GM12801 (cell line): ENCODE data around the gene FSD2.

Experiments
- TF ChIP-seq, protein P1 (sequence below): IDR thresholded peaks from one replicate; pipeline ENCODE4 v1.5.1; 2011; ENCODE audit warnings: control low read depth; ENCODE audit not compliant: insufficient read length; ENCODE audit errors: extremely low read depth

FSD2 gene

DNA sequence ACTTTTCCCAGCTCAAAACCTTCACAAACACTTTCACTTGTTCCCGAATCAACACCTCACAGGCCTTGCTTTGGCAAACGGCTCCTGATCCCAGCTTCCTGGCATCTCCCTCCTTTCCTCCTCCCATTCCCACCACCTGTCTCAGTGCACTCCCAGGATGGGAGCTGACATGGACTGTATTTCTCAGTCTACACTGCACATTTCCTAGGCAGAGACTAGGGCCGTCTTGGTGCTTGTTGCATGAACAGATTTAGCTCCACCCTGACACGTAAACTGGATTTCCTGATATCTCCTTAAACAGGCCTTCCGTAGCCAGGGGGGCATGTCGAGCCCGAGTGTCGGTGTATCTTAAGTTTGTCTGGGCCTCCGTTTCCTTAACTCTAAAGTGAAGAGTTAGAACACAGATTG, 2.8 kb upstream of the FSD2 start:
- TF ChIP-seq, protein P1, sequence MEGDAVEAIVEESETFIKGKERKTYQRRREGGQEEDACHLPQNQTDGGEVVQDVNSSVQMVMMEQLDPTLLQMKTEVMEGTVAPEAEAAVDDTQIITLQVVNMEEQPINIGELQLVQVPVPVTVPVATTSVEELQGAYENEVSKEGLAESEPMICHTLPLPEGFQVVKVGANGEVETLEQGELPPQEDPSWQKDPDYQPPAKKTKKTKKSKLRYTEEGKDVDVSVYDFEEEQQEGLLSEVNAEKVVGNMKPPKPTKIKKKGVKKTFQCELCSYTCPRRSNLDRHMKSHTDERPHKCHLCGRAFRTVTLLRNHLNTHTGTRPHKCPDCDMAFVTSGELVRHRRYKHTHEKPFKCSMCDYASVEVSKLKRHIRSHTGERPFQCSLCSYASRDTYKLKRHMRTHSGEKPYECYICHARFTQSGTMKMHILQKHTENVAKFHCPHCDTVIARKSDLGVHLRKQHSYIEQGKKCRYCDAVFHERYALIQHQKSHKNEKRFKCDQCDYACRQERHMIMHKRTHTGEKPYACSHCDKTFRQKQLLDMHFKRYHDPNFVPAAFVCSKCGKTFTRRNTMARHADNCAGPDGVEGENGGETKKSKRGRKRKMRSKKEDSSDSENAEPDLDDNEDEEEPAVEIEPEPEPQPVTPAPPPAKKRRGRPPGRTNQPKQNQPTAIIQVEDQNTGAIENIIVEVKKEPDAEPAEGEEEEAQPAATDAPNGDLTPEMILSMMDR, result no peak

DNA sequence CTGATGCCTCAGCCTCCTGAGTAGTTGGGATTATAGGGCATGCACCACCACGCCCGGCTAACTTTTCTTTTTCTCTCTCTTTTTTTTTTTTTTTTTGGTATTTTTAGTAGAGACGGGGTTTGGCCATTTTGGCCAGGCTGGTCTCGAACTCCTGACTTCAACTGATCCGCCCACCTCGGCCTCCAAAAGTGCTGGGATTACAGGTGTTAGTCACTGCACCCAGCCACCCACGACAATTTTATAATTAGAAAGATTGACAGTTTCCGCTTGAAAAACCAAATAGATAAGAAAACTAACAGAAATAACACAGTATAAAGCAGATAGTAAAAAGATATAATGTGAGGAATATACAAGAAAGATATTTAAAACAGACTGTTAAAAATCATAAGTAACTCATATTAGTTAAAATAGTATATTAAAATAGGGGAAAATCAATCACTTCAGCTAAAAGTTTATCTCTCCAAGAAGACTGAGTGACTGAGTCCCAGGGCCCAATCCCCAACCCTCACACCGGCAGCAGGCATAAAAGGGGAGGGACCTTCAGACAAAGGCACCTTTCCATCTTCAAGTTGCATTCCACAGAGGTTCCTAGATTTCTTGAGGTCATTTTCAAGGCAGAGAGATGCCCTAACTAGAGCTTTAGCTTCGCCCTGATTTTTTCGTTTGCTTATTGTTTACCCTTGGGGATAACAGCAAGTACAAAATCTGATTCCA, 2.2 kb upstream of the FSD2 start:
- TF ChIP-seq, protein P1, result no peak

DNA sequence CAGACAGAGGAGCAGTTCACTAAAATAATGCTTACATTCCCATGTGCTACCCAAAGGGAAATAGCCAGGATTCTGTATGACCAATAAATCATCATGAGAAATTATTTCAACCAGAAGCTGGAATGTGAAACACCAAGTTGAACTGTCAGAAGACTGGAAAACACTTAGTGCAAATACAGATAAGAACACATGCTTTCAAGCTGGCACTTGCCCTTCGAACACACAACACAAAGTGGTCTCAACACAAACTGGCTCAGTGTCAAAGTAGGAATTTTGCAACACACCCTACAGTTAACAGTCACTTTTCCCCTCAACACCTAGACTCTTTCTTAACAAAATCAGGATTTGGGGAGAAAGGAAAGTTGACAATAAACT, 1.3 kb downstream of the FSD2 start:
- TF ChIP-seq, protein P1, result no peak

DNA sequence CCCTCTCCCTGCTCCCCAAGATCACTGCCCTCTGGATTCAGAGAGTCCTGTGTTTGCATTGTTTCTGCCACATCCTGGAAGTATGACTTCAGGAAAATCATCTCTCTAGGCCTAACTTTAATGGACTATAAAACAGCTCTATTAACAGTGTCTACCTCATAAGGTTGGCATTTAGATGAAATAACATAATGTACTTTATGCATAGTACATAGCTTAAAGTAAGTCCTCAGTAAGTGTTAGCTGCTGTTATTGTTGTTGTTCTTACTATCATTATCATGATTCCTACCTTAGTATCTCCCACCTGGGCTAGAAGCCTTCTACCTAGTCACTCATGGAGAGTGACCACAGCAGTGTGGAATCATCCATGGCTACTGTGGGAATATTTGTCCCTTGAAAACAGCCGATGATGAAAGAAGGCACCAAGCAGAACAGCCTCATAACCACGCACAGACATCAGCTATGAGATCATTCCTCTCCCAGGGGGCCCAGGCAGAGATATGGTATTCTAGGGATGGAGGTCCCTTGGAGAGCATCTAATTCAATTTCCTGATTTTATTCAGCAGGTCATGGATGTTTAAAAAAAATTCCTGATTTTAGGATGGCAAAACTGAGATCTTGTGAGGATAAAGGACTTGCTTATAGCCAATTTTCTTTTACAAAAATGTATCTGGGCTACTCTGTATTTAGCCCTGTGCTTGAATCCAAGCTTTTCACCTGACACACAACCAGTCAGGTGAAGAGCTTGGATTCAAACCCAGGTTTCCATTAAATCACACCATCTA, 1.9 kb downstream of the FSD2 start:
- TF ChIP-seq, protein P1, result no peak

DNA sequence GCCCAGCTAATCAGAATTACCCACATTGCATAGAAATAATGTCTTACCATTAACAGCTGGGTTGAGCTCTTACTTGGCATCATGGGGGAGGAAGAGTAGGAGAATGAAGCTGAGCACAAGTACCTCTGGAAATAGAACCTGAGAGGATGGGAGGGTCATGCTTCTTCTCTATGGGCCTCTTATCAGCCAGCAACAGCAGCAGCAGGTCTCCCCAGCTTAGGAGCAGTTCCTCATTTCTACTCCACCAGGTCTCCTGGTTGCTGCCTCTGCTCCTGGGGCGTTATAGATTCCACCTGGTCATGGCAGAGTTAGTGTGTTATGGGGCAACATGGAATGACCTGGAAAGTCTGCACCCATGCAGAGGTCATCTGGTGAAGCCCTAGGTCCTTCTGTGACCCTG, 3.4 kb downstream of the FSD2 start:
- TF ChIP-seq, protein P1, result no peak

DNA sequence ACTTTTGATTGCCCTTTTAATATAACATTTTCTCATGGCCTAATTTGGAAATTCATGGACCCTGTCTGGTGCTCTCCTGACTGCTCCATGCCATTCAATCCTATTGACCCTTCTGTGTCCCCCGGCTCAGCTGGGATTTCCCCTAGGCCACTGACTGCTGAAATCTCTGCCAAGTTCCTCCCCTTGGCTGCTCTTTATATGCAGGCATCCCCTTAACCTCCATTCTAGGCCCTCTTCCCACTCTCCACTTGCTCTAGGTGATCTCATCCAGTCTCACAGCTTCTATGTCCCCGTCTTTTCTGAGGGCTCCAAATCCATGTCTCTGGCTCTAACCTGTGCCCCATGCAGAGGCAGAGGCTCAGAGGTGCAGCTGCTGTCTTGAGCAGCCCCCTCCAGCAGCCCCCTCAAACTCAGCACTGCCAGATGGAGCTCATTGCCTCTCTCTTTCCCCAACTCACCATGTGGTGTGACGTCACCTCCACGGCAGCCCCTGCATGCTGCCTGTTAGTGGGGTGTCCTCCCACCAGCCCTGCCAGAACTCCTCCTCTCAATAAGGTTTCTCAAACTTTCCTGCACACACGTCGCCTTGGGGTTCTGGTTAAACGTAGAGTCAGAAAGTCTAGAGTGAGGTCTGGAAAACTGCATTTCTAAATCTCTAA, 6.6 kb downstream of the FSD2 start:
- TF ChIP-seq, protein P1, result no peak

DNA sequence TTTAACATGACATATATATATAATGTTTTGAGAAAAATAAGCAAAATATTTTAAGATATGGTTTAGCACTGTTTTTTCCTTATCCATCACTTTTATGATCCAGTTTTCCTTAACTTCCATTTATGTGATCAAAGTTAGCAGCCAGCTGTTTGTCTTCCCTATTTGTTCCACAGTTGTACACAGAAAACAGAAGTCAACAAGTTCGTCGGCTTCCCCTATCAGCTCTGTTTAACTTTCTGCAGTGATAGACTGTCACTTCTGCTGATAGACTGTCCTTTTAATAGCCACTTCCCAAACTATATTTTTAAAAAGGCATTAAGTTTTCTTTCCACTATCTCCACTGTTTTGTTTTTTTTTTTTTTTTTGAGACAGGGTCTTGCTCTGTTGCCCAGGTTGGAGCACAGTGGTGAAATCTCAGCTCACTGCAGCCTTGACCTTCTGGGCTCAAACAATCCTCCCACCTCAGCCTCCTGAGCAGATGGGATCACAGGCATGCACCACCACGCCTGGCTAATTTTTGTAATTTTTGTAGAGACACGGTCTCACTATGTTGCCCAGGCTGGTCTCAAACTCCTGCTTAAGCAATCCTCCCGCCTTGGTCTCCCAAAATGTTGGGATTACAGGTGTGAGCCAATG, 7.2 kb downstream of the FSD2 start:
- TF ChIP-seq, protein P1, result no peak
